Testis (tissue), 2 donors: Measurements from ENCODE around the gene SEMG2.

ENCODE experiments used
- POLR2A ChIP-seq: fragments of 450-650 bp; IDR thresholded peaks from one replicate; pipeline ENCODE4 v1.6.1; 2017; ENCODE audit warnings: antibody characterized with exemption, mild to moderate bottlenecking, moderate library complexity
- TF ChIP-seq, protein P1 (sequence below), 3 experiments: fragments of 450-650 bp in 2 of 3; fragments of 200-600 bp in 1 of 3; sonication (generic) in 1 of 3; IDR thresholded peaks; one replicate each; pipeline ENCODE4 v1.5.1; 2016 to 2019; ENCODE audit warnings: antibody characterized with exemption in 3 of 3, mild to moderate bottlenecking in 2 of 3, moderate library complexity in 1 of 3

DNA sequence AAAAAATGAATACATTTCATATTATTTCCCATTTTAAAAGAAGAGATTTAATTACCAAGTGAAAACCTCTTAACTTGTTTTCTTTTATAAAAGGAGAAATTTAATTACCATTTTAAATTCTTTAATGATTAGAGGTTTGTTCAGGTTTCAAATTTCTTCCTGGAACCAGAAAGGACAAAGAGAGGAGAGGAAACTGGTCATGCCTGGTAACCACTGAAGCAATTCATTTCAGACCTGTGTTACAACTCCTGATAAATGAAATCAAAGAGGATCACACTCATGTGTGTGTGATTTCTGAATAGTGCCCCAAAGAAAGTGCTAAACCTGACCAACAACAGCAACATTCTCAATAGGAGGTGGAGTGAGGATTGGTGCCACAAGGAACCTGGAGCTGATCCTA, 45.8 kb downstream of the SEMG2 start:
- TF ChIP-seq, protein P1, sequence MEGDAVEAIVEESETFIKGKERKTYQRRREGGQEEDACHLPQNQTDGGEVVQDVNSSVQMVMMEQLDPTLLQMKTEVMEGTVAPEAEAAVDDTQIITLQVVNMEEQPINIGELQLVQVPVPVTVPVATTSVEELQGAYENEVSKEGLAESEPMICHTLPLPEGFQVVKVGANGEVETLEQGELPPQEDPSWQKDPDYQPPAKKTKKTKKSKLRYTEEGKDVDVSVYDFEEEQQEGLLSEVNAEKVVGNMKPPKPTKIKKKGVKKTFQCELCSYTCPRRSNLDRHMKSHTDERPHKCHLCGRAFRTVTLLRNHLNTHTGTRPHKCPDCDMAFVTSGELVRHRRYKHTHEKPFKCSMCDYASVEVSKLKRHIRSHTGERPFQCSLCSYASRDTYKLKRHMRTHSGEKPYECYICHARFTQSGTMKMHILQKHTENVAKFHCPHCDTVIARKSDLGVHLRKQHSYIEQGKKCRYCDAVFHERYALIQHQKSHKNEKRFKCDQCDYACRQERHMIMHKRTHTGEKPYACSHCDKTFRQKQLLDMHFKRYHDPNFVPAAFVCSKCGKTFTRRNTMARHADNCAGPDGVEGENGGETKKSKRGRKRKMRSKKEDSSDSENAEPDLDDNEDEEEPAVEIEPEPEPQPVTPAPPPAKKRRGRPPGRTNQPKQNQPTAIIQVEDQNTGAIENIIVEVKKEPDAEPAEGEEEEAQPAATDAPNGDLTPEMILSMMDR (IDR thresholded peaks at IDR 0.05), result no peak
- TF ChIP-seq POLR2A, result no peak
